ENCODE results near the gene HS6ST1. TPM values are rescaled to one million over a fixed set of nuclear protein-coding genes. Genes with fewer than 3 reads are reported as not detected.

HS6ST1 gene
- total and polyA plus RNA-seq, 2 donors (not counting 3 experiments of a cell fraction or from before 2014, with no cell fraction given) = 12.8 to 19.4 TPM

DNA sequence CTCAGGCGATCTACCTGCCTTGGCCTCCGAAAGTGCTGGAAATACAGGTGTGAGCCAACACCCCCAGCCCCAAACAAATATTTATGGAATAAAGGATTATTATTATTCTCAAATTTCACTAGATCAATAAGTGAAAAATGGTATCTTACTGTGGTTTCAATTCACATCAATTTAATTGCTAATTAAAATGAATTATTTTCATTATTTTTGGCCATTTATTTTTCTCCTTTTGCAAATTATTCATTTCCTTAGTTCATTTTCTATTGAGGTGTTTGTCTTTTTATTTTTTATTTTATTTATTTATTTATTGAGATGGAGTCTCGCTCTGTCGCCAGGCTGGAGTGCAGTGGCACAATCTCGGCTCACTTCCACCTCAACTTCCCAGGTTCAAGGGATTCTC lies 11.9 kb upstream of the HS6ST1 start:
- ChIA-PET POLR2A (no interaction called here), CTCF (interaction anchor here (0.8 kb wide), 1 partner anchor 17 kb away, joined by 3 read pairs; no protein-coding TSS in a partner anchor)
- Histone ChIP-seq H3K27ac (ENCODE audit: insufficient read depth, low read depth, low read length) (no peak overlapping the region), H3K9ac (replicated peaks; ENCODE audit: extremely low read depth, insufficient read depth, low read length) (no peak overlapping the region), H2AFZ (ENCODE audit: low read depth, low read length) (no peak overlapping the region), H3K4me1 (ENCODE audit: control insufficient read depth, extremely low read depth, insufficient read depth, low read length) (no peaks in the 10 kb centered on the region), H3K9me3 (replicated peaks; ENCODE audit: control insufficient read depth, insufficient read depth, low read length) (no peaks in the 10 kb centered on the region), H3K79me2 (ENCODE audit: control insufficient read depth, insufficient read depth, low read length) (no peaks in the 10 kb centered on the region), H3K4me3 (replicated peaks in 1 of 3; ENCODE audit: insufficient read depth in 1 of 3, low read depth in 1 of 3, low read length in 3 of 3) (no peak overlapping the region), H3K36me3 (ENCODE audit: control insufficient read depth in 2 of 2, extremely low read depth in 1 of 2, insufficient read depth in 2 of 2, low read length in 2 of 2) (no peaks in the 10 kb centered on the region), H3K4me2 (ENCODE audit: insufficient read depth, low read length) (no peak overlapping the region), H4K20me1 (replicated peaks; ENCODE audit: control insufficient read depth, extremely low read depth, insufficient read depth, low read length) (no peaks in the 10 kb centered on the region), H3K27me3 (ENCODE audit: control insufficient read depth in 2 of 2, insufficient read depth in 2 of 2, low read length in 2 of 2) (no peaks in the 10 kb centered on the region), H3K9me1 (replicated peaks; ENCODE audit: control insufficient read depth, extremely low read depth, insufficient read depth, low read length) (no peaks in the 10 kb centered on the region)
- DNase-seq (ENCODE audit: low read depth, low spot score) (no peak), FAIRE-seq (no peak)
- intact Hi-C loops (cut with micrococcal nuclease) (no loop called here), dilution Hi-C loops (cut with MboI; ENCODE audit: extremely low pct_ligation_motif_present, low sequenced_read_pairs) (no loop called here)
- no TSS peak for BruUV-seq (replicated peaks)
- no peak for TF ChIP-seq MYC (IDR thresholded peaks at IDR 0.05; ENCODE audit: low read depth, low read length)
- TF ChIP-seq FOS (IDR thresholded peaks at IDR 0.05; ENCODE audit: borderline replicate concordance, insufficient read depth, low read length) = no peak
- TF ChIP-seq POLR2AphosphoS5 (IDR thresholded peaks at IDR 0.05; ENCODE audit: insufficient read depth, low read depth, low read length) = no peak
- no peak for TF ChIP-seq EZH2 (IDR thresholded peaks at IDR 0.05; ENCODE audit: borderline replicate concordance, low read depth, low read length, severe bottlenecking)
- TF ChIP-seq MAX (IDR thresholded peaks at IDR 0.05; ENCODE audit: insufficient read depth, insufficient read length) = no peak
- TF ChIP-seq CTCF (IDR thresholded peaks at IDR 0.05; ENCODE audit: extremely low read depth in 1 of 2, insufficient read depth in 1 of 2, low read depth in 1 of 2, low read length in 2 of 2) = no peak
- no peak for TF ChIP-seq JUN (IDR thresholded peaks at IDR 0.05; ENCODE audit: borderline replicate concordance, insufficient read depth, insufficient read length, low read depth)
- TF ChIP-seq POLR2A (IDR thresholded peaks at IDR 0.05; ENCODE audit: low read depth, low read length) = no peak
- TF ChIP-seq GATA2 (IDR thresholded peaks at IDR 0.05; ENCODE audit: insufficient read depth, insufficient read length, low read depth, low read length) = no peak
